Measurements from ENCODE around the gene CNTNAP1.

The CNTNAP1 gene

DNA sequence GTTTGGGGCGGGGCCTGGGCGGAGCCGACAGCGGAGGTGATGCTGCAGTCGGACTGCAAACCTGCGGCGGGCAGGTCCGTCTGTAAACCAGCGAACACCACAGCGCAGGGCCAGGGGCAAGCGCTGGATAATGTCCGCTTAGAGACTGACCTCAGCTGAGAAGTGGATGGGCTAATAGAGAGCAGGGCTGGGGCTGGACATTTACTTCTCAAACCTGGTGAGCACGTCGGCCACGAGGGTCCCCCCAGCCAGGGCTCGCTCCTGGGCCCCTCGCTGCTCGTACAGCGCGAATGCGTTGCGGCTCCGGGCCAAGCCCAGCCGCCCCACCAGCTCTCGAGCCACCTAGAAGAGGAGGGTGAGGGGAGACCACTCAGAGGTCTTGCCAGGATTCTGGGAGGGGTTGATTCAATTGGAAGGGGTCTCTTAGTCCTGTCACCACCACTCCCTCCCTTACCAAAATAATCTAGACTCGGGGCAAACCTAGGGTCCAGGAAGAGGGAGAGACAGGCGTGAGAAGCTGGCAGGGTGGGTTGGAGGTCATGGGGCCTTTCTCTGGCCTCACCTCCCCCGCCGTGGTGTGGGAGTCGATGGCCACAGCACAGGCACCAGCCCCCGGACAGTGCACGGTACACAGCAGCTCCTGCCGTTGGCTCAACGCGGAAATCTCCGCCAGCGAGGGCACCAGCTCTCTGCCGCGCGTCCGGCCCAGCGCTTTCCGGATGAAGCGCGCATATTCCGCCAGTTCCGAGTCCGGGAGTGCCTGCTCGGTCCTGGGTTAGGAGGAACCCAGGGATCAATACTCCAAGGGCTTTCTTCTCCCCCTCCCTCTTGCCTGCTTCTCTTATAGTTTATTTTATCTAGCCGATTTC is 11.3 kb upstream of the CNTNAP1 start:
- peak; percentile 27 for DNase-seq

DNA sequence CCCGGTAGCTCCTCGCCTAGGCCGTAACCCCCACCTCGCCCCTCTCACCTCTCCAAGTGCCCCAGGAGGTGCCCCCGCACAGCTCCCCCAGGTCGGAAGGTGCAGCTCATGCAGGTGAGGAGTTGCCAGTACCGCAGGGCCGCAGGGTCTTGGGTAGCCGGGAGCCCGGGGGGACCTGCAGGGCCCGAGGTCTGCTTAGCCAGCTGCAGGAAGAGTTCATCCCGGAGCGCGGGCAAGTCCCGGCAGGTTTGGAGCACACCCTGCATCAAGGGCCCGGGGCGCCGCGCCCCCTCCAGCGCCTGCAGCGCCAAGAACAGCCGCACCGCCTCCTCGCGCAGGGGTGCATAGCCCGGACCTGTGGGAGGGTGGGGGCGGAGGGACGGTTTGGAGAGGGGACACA is 10.3 kb upstream of the CNTNAP1 start:
- DNase-seq = no peak

DNA sequence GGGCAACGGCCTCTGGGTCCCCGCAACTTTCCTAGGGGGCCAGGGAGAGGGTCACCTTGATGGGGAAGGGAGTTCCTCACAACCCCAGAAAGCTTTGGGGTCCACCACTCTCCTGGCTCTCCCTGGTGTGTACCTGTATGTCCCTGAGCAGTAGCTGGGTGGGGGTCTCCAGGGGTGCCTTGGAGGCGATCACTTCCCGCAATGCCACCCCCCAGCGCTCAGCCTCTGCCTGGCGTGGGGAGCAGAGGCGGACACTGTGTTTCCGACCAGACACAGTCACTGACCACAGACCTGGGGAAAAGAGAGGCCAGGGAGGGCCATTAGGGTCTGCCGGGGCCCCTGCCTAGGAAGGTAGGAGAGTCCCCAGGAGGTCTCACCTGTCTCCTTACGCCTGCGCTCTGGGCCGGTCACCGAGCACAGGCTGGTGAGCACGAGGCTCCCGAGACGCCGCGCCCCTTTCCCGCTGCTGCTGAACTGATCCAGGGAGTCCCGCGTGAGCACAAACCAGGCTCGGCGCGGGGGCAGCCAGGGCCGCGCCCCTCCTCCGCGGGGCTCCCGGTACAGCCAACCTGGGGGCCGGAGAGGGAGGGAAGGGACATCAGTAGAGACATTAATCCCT is 9.0 kb upstream of the CNTNAP1 start:
- no peak for DNase-seq

DNA sequence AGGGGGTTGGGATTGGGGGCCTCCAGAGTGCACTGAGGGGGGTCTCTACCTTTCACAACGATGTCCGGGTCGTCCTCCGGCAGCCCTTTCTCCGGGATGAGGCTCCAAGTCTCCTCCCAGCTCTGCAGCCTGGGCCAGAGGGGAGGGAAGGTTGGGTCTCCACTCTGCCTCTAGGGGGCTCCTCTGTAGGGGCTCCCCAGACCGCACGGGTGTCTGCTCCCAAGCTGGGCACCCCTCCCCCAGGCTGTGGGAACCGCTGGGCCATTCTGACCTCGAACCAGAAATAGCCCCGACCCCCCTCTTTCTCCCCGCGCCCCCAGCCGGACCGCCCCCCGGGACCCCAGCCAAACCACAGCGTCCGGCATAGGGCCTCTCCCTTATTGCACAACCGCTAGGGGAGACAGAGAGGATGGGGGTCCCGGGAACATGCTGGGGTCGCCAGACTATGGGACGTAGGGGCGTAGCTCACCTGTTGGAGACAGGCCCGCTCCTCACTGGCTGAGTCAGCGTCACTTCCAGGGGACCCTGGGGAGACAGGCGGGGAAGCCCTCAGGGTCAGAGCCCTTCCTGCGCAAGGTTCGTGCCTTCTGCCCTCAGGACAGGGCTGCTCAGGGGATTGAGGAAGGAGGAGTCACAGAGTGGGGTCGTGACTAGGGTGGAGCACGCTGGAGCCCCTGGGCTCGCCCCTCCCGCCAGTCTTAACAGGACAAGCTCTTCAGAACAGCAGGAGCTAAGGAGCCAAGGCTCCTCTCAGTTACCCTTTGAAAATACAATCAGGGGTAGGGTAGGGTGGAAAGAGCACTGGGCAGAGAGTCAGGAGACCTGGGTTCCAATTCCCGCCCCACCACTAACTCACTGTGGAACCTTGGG is 8.2 kb upstream of the CNTNAP1 start:
- no peak for DNase-seq

DNA sequence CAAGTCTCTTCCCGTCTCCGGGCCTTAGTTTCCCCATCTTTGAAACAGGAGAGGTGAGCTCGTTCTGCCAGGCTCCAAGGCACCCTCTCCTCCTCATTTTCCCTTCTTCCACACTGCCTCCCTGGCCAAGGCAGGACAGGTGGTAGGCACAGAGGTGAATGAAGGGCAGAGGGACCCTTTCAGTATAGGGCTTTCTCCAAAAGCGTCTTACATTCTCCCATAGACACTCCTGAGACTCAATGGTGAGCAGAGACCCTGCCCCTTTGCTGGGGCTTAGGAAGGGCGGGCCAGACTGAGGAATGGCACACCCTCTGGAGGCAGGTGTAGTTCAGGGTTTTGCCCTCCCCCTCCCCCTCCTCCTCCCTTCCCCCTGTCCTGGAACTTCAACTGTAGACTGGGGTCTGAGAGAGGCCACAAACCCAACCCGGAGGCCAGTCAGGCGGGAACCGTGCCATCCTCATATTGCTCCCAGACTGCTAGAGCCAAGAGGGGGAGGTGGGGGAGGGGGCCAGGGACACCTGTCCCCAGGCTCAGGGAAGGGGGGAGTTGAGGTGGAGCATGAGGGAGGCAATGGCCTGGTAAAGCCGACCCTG is 7.5 kb upstream of the CNTNAP1 start:
- no peak for DNase-seq

DNA sequence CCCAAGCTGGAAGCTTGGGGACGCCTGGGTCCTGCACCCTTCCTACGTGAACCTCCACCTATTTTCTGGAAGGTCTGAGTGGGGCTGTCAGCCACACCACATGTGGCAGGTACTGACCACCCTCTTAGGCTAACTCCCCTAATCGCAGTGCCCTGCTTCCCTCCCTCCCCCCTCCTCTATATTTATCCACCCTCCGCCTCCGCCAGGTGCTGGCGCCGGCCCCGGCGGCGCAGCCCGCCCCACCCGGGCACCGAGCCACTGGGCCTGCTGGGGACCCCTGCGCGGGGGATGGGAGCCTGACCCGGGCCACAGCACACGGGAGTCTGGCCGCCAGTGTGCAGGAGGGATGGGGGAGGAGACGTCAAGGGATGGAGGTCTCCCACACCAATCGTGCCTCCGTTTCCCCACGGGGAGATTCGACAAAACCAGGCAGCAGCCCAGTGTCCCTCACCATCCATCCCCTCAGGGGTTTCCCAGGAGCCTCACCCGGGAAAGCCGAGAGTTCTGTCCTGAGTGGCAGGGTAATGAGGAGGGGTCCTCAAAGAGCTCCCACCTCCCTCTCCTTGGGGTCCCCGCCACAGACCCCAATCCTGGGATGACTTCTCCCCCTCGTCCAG is 6.9 kb upstream of the CNTNAP1 start:
- DNase-seq = no peak

DNA sequence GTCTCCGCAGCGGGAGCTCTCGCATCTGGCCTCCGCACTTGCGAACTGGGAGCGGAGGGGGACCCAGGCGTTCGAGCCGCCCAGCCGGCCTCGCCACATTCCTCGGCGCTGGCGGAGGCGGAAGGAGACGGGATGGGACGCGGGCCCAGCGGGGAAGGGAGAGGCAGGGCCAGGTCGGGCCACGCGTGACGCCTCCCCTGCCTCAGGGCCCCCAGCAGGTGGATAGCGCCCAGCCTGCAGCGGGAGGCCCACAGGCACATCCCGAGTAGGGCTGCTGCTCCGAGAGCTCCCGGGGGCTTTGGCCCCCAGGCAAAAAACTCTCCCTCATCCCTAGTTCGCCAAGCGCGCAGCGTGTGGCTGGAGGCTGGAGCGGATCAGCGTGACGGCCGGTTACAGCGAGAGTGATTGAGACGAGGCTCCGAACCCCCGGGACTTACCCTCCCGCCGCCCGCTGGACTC is 6.3 kb upstream of the CNTNAP1 start:
- no peak for DNase-seq

DNA sequence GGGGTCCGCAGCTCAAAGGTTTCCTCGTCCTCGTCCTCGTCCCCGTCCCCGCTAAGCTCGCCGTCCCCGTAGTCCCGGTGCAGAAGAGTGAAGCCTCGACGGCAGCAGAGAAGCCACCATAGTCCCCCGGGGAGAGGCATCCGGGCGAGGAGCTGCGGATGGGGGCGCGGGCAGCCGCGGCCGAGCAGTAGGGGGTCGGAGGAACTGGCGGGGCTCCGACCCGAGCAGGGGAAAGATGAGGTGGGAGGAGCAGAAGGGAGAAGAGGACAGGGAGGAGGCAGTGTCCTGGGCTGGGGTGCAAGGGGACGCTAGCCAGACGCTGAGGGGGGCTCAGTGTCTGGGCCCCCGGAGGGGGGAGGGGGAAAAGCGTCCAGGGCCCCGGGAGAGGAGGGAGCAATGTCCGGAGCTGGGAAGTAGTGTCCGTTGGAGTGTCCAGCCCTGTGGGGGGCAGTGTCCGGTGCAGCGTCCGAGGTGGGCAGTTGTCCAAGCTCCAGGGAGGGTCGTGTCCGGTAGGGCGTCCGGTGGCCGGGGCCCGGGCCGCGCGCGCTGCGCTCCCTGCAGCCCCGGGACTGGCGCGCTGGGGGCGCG is 5.8 kb upstream of the CNTNAP1 start, which contains the start of gene PLEKHH3:
TSS of gene PLEKHH3 (minus strand) at position 571 of the 588 bp plus-strand sequence. CDS start at position 140, 431 bp downstream.
- no peak for DNase-seq

DNA sequence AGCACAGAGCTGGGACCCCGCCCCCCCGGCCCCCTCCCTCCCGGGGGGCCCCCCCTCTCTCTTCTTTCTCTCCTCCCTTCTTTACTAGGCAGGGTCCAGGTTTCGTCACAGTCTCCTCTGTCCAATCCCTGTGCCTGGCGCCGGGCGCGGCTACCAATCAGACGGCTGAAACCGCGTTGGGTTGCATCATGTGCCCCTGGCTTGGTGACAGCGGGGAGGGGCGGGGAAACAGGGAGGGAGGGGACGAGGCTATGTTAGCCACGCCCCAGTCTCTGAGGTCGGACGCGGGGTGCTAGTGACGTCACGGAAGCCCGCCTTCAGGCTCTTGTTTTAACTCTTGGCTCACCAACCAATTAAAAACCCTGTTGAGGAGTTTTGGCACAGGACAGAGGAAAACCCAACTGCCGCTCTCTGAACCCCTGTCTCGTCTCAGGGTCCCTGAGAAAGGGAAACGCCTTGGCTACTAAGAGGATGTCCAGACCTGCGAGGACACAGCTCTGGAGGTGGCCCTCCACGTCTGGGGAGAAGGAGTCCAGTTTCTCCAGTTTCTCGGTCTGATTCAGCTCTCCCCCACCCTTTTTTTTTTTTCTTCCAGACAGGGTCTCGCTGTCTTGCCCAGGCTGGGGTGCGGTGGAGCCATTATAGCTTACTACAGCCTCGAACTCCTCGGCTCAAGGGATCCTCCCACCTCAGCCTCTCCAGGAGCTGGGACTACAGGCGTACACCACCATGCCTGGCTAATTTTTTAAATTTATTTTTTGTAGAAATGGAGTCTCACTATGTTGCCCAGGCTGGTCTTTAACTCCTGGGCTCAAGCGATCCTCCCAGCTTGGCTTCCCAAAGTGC is 5.1 kb upstream of the CNTNAP1 start:
- peak; percentile 98 for DNase-seq

DNA sequence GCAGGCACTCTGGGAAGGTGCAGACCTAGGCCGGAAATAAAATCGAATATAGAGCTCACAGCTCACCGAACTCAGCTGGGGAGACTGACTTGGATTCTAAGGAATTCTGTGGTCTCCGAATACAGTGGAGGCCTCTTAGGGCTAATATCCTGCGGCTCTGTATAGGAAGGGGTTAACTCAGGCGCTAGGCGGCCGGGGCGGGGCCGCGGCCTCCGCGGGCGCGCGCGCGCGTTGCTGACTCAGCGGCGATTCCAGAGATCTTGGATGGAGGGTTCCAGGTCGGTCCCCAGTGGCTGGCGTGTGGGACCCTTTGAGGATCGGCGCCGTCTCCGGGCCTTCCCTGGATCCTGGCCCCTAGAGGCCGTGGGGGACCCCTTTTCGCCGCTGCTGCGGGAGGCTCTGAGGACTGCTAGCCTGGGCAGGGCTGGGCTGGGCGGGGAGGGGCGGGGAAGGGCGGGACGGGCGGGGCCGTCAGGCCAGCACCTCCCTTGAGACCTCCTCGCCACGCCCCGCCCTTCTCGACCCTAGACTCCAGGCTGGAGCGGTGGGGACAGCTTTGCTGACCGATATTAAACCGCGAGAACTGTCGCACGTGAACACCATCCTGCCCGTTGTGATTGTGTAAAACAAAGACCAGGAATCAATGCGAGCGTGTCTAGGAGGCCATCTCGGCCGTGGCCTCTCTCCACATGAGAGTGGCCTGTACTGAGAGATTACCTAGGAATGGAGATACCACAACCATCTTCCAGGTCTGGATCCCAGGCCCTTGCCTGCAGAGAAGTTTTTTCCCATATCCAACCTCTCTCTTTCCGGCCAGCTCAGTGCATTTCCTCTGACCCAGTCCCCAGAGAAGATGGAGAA is 4.2 kb upstream of the CNTNAP1 start:
- DNase-seq = peak; percentile 69

DNA sequence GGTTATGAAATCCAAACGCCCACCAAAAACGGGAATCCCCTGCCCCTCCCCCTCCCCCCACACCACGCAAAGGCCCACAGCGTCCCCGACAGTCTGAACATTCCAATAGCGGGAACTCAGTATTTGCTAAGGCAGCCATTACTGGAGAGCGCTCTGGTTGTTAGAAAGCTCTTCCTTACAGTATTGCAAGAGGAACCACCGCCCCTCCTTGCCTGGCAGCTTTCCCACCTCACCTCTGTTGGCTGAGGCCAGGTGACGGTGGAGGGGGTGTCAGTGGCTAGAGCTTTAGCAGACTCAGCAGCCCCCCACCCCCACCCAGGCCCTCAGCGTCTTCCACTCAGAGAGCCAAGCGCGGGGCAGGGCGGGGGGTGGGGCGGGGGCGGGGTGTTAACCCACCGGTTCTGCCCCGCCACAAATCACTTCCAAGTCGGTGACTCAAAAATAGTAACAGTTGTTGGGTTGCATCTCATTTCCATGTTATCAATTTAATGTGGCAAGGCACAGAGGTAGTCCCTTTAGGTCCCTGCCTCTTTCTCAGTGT is 3.3 kb upstream of the CNTNAP1 start:
- DNase-seq = peak; percentile 61

DNA sequence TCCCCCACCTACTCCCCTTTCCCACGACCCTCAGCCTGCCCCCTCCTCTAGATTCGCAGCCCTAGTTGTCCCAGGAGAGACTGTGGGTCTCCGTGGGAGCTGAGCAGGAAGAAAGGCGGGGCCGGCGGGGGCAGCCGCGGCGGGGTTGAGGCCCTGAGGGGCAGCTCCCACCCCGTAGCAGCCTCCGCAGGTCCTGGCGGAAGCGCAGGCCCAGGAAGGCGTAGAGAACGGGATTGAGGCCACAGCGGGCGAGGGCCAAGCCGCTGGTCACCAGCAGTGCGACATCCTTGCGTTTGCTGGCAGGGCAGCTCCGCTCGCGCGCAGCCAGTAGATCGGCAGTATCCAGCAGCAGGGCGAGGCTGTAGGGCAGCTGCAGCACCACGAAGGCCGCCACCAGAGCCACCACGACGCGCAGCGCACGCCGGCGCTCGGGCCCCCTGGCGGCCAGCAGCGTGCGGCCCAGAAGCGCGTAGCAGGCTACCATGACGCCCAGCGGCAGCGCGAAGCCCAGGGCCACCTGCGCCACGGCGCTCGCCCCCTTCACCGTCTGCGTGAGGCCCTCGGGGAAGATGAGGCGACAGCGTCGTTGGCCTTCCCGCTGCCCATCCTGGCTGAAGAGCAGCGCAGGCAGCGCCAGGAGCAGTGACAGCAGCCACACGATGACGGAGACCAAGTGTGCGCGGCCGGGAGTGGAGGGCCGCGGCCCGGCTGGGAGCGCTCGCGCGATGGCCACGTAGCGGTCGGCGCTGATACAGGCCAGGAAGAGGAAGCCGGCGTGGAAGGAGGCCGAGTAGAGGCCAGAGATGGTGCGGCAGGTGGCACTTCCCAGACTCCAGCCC is 2.6 kb upstream of the CNTNAP1 start:
- peak; percentile 62 for DNase-seq

DNA sequence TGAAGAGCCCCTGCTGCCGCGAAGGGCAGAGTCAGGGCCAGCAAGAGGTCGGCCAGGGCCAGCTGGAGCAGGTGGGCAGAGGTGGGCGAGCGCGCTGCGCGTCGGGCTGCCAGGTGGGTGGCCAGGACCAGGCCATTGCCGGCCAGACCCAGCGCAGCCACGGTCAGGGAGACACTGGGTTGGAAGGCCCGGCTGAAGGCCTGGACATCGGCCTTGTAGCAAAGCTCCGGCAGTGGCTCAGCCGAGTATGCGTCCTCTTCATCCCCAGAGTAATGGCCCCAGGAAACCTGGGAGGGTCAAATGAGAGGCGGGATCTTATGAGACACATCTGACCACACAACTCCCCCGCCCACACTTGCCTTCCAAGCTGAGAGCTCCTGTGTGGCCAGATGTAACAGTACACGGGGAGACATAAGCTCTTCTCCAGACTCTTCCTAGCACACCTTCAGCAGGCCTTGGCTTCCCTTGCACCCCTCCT is 2.0 kb upstream of the CNTNAP1 start:
- DNase-seq = no peak

DNA sequence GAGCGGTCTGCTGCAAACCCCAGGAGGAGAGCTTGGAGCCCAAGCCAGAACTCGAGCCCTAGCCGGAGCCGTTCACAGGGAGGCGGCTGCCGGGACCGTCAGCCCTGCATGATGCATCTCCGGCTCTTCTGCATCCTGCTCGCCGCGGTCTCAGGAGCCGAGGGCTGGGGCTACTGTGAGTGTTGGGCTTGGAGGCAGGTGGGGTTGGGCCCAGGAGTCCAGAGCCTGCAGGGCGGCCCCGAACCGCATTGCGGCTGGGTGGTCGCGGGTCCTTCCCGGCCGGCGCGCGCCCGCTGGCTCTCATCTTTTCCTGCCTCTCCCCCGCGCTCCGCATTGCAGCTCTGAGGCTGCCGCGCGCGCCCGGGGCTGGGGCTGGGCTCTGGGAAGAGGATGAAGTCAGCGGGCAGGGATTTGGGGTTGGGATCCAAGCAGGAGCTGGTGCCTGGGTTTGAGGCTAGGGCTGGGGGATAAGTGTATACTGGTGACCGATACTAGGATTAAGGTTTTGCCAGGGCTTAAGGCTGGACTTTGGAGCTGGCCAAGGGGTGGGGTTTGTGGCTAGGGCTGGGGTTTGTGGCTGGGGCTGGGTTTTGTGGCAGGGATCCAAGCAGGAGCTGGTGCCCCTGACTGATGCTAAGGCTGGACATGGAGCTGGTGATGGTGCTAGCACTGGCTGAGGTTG is 532 bp downstream of the CNTNAP1 start:
- no peak for DNase-seq

DNA sequence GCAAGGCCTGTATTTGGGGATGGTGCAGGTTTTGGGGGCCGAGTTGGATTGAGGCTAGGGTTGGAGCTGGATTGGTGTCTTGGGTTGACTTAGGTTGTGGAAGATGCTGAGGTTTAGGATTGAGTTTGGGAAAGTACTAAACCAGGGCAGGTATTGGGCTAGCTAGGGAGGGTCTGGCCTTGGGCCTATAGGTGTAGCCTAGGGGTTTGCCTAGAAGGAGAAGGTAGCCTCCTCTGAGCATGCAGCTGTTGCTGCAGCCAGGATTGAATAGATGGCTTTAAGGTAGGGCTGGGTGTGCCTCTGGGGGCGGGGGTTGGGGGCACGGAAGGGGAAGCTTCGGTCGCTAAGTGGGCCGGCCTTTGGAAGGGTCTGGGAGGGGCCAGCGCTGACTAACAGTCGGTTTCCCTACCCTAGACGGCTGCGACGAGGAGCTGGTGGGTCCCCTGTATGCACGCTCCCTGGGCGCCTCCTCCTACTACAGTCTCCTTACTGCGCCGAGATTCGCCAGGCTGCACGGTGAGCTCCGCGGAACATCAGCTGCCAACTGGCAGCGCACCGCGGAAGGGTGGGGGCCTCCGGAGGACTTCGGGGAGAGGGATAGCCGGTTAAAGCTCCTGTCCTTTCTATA is 1.2 kb downstream of the CNTNAP1 start:
- no peak for DNase-seq

DNA sequence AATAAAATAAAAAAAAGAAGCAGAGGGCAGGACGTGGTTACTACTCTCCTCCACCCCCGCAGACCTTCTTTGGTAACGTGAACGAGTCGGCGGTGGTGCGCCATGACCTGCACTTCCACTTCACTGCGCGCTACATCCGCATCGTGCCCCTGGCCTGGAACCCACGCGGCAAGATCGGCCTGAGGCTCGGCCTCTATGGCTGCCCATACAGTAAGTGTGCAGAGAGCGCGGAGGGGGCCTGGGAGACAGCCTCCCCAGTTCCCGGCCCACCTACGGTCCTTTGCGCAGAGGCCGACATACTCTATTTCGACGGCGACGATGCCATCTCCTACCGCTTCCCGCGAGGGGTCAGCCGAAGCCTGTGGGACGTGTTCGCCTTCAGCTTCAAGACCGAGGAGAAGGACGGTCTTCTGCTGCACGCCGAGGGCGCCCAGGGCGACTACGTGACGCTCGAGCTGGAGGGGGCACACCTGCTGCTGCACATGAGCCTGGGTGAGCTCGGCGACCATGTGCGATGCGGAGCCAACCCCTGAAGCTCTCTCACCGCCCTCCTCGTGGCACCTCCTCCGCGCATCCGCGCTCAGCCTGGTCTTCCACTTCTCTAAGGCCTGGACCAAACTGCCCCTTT is 2.7 kb downstream of the CNTNAP1 start:
- DNase-seq = no peak

DNA sequence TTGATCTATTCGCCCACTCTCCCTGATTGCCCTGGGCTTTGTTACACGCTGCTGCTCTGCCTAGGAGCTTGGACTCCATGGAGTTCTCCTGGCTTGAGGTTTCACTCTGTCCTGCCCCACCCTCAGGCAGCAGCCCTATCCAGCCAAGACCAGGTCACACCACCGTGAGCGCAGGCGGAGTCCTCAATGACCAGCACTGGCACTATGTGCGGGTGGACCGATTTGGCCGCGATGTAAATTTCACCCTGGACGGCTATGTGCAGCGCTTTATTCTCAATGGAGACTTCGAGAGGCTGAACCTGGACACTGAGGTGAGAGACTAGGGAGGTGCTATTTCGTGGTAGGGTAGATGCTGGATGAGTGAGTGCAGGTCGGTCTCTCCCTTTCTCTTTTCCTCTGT is 3.5 kb downstream of the CNTNAP1 start:
- DNase-seq = no peak

Data from stimulated activated naive CD4-positive, alpha-beta T cell treated with Interleukin-2 at 50 U/mL for 16 hours (primary cell).